ENCODE measurements around the gene SERINC5. TPM values are rescaled to one million over a fixed set of nuclear protein-coding genes. Genes with fewer than 3 reads are reported as not detected.

Gene SERINC5
- total and polyA plus RNA-seq, 2 donors (not counting 3 experiments of a cell fraction or from before 2014, with no cell fraction given), result 3.2 to 10.1 TPM

DNA sequence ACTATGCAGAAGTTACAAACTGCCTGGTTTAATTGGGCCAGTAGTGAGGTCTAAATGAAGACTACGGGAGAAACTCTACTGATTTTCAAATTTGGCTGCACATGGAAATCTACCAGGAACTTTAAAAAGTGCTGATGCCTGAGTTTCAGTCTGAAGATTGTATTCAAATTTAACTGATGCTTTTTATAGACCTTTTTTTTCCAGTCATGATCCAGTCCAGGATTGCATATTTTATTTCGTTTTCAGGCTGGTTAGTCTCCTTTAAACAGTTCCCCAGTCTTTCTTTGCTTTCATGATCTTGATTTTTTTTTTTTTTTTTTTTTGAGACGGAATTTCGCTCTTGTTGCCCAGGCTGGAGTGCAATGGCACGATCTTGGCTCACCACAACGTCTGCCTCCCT lies 40.3 kb upstream of the SERINC5 start:
- Histone ChIP-seq H4K20me1 (replicated peaks; ENCODE audit: control insufficient read depth, extremely low read depth, insufficient read depth, low read length) (no peaks in the 10 kb centered on the region), H3K9me1 (replicated peaks; ENCODE audit: control insufficient read depth, extremely low read depth, insufficient read depth, low read length) (no peaks in the 10 kb centered on the region), H3K9ac (replicated peaks; ENCODE audit: extremely low read depth, insufficient read depth, low read length) (no peak overlapping the region), H3K27ac (ENCODE audit: insufficient read depth, low read depth, low read length) (no peak overlapping the region), H3K9me3 (replicated peaks; ENCODE audit: control insufficient read depth, insufficient read depth, low read length) (no peaks in the 10 kb centered on the region), H3K36me3 (ENCODE audit: control insufficient read depth in 2 of 2, extremely low read depth in 1 of 2, insufficient read depth in 2 of 2, low read length in 2 of 2) (no peaks in the 10 kb centered on the region), H3K4me1 (ENCODE audit: control insufficient read depth, extremely low read depth, insufficient read depth, low read length) (no peaks in the 10 kb centered on the region), H3K27me3 (ENCODE audit: control insufficient read depth in 2 of 2, insufficient read depth in 2 of 2, low read length in 2 of 2) (no peaks in the 10 kb centered on the region), H3K4me3 (replicated peaks in 1 of 3; ENCODE audit: insufficient read depth in 1 of 3, low read depth in 1 of 3, low read length in 3 of 3) (no peak overlapping the region), H2AFZ (ENCODE audit: low read depth, low read length) (no peak overlapping the region), H3K4me2 (ENCODE audit: insufficient read depth, low read length) (no peak overlapping the region), H3K79me2 (ENCODE audit: control insufficient read depth, insufficient read depth, low read length) (no peaks in the 10 kb centered on the region)
- TF ChIP-seq POLR2AphosphoS5 (IDR thresholded peaks at IDR 0.05; ENCODE audit: insufficient read depth, low read depth, low read length) (no peak), EZH2 (IDR thresholded peaks at IDR 0.05; ENCODE audit: borderline replicate concordance, low read depth, low read length, severe bottlenecking) (no peak), MYC (IDR thresholded peaks at IDR 0.05; ENCODE audit: low read depth, low read length) (no peak), POLR2A (IDR thresholded peaks at IDR 0.05; ENCODE audit: low read depth, low read length) (no peak), GATA2 (IDR thresholded peaks at IDR 0.05; ENCODE audit: insufficient read depth, insufficient read length, low read depth, low read length) (no peak), JUN (IDR thresholded peaks at IDR 0.05; ENCODE audit: borderline replicate concordance, insufficient read depth, insufficient read length, low read depth) (no peak), FOS (IDR thresholded peaks at IDR 0.05; ENCODE audit: borderline replicate concordance, insufficient read depth, low read length) (no peak)
- TF ChIP-seq, protein P1, sequence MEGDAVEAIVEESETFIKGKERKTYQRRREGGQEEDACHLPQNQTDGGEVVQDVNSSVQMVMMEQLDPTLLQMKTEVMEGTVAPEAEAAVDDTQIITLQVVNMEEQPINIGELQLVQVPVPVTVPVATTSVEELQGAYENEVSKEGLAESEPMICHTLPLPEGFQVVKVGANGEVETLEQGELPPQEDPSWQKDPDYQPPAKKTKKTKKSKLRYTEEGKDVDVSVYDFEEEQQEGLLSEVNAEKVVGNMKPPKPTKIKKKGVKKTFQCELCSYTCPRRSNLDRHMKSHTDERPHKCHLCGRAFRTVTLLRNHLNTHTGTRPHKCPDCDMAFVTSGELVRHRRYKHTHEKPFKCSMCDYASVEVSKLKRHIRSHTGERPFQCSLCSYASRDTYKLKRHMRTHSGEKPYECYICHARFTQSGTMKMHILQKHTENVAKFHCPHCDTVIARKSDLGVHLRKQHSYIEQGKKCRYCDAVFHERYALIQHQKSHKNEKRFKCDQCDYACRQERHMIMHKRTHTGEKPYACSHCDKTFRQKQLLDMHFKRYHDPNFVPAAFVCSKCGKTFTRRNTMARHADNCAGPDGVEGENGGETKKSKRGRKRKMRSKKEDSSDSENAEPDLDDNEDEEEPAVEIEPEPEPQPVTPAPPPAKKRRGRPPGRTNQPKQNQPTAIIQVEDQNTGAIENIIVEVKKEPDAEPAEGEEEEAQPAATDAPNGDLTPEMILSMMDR (IDR thresholded peaks at IDR 0.05; ENCODE audit: extremely low read depth in 1 of 2, insufficient read depth in 1 of 2, low read depth in 1 of 2, low read length in 2 of 2), result no peak
- TF ChIP-seq, protein P2, sequence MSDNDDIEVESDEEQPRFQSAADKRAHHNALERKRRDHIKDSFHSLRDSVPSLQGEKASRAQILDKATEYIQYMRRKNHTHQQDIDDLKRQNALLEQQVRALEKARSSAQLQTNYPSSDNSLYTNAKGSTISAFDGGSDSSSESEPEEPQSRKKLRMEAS (IDR thresholded peaks at IDR 0.05; ENCODE audit: insufficient read depth, insufficient read length), result no peak
- ChIA-PET POLR2A (no interaction called here), CTCF (interaction anchor here (1.0 kb wide), 1 partner anchor 213 kb away, joined by 4 read pairs; no protein-coding TSS in a partner anchor)
- dilution Hi-C loops (cut with MboI; ENCODE audit: extremely low pct_ligation_motif_present, low sequenced_read_pairs), result no loop called here
- no TSS peak for BruUV-seq (replicated peaks)
- FAIRE-seq (no peak), DNase-seq (ENCODE audit: low read depth, low spot score) (no peak)
- intact Hi-C loops (cut with micrococcal nuclease), result no loop called here

Measured in endothelial cell of umbilical vein (primary cell).